ENCODE measurements around the gene USP48. TPM values are rescaled to one million over a fixed set of nuclear protein-coding genes. Genes with fewer than 3 reads are reported as not detected.
"Not testable (repeated sequence)": the region's sequence is repeated elsewhere in the genome, so short reads cannot be mapped to it uniquely, and the experiment has no call there.

Gene USP48
- total RNA-seq, result 55.3 TPM

- Histone ChIP-seq H3K9me3 (ENCODE audit: control insufficient read depth in 3 of 3, low read length in 3 of 3) (no peaks in the 10 kb centered on the region), H3K4me1 (ENCODE audit: control insufficient read depth in 3 of 3, insufficient read depth in 3 of 3, low read length in 3 of 3) (peaks cover 10 to 20% (median 16%) of the 10 kb centered on the region in 3 donors), H3K9ac (ENCODE audit: low read depth in 1 of 3, low read length in 3 of 3) (peak within 1 kb of the TSS; percentile 100), H3K27me3 (ENCODE audit: control insufficient read depth in 3 of 3, insufficient read depth in 3 of 3, low read length in 3 of 3) (no peaks in the 10 kb centered on the region), H3K4me3 (ENCODE audit: low read length in 3 of 3) (peak within 1 kb of the TSS; percentile 96 to 100 (median 99)), H3K27ac (ENCODE audit: low read depth, low read length) (peak within 1 kb of the TSS; percentile 100), H3K36me3 (ENCODE audit: control insufficient read depth in 3 of 3, insufficient read depth in 3 of 3, low read length in 3 of 3) (no peaks in the 10 kb centered on the region)
Measured at GRCh38 chr1:21782868-21783678, at the start of gene USP48. TSS of gene USP48 (minus strand) at chr1:21783149. CDS start at chr1:21782957, 192 bp downstream.

GRCh38 chr1:21831454-21831970 is 48.6 kb upstream of the USP48 start:
- no peaks in the 10 kb centered on the region for H3K4me1 ChIP-seq (ENCODE audit: control insufficient read depth in 3 of 3, insufficient read depth in 3 of 3, low read length in 3 of 3)
- peaks cover 65 to 83% (median 83%) of the 10 kb centered on the region in 3 donors for H3K36me3 ChIP-seq (ENCODE audit: control insufficient read depth in 3 of 3, insufficient read depth in 3 of 3, low read length in 3 of 3)
- no peak overlapping the region for H3K4me3 ChIP-seq (ENCODE audit: low read length in 3 of 3)
- H3K9me3 ChIP-seq (ENCODE audit: control insufficient read depth in 3 of 3, low read length in 3 of 3), result peaks cover 0 to 7% (median 0%) of the 10 kb centered on the region in 3 donors
- no peak overlapping the region for H3K27ac ChIP-seq (ENCODE audit: low read depth, low read length)
- no peak overlapping the region for H3K9ac ChIP-seq (ENCODE audit: low read depth in 1 of 3, low read length in 3 of 3)
- no peaks in the 10 kb centered on the region for H3K27me3 ChIP-seq (ENCODE audit: control insufficient read depth in 3 of 3, insufficient read depth in 3 of 3, low read length in 3 of 3)

GRCh38 chr1:21830792-21831453 is 48.0 kb upstream of the USP48 start:
- peaks cover 65 to 83% (median 82%) of the 10 kb centered on the region in 3 donors for H3K36me3 ChIP-seq (ENCODE audit: control insufficient read depth in 3 of 3, insufficient read depth in 3 of 3, low read length in 3 of 3)
- H3K27ac ChIP-seq (ENCODE audit: low read depth, low read length), result no peak overlapping the region
- no peak overlapping the region for H3K4me3 ChIP-seq (ENCODE audit: low read length in 3 of 3)
- no peak overlapping the region for H3K9ac ChIP-seq (ENCODE audit: low read depth in 1 of 3, low read length in 3 of 3)
- H3K27me3 ChIP-seq (ENCODE audit: control insufficient read depth in 3 of 3, insufficient read depth in 3 of 3, low read length in 3 of 3), result no peaks in the 10 kb centered on the region
- H3K4me1 ChIP-seq (ENCODE audit: control insufficient read depth in 3 of 3, insufficient read depth in 3 of 3, low read length in 3 of 3), result no peaks in the 10 kb centered on the region
- H3K9me3 ChIP-seq (ENCODE audit: control insufficient read depth in 3 of 3, low read length in 3 of 3), result peaks cover 0 to 7% (median 0%) of the 10 kb centered on the region in 3 donors

GRCh38 chr1:21829294-21829693 is 46.3 kb upstream of the USP48 start:
- no peak overlapping the region for H3K9ac ChIP-seq (ENCODE audit: low read depth in 1 of 3, low read length in 3 of 3)
- H3K4me1 ChIP-seq (ENCODE audit: control insufficient read depth in 3 of 3, insufficient read depth in 3 of 3, low read length in 3 of 3), result no peaks in the 10 kb centered on the region
- peaks cover 63 to 80% (median 79%) of the 10 kb centered on the region in 3 donors for H3K36me3 ChIP-seq (ENCODE audit: control insufficient read depth in 3 of 3, insufficient read depth in 3 of 3, low read length in 3 of 3)
- no peak overlapping the region for H3K27ac ChIP-seq (ENCODE audit: low read depth, low read length)
- peaks cover 0 to 3% (median 0%) of the 10 kb centered on the region in 3 donors for H3K9me3 ChIP-seq (ENCODE audit: control insufficient read depth in 3 of 3, low read length in 3 of 3)
- H3K27me3 ChIP-seq (ENCODE audit: control insufficient read depth in 3 of 3, insufficient read depth in 3 of 3, low read length in 3 of 3), result no peaks in the 10 kb centered on the region
- no peak overlapping the region for H3K4me3 ChIP-seq (ENCODE audit: low read length in 3 of 3)

GRCh38 chr1:21828506-21829210 is 45.7 kb upstream of the USP48 start:
- Histone ChIP-seq H3K27me3 (ENCODE audit: control insufficient read depth in 3 of 3, insufficient read depth in 3 of 3, low read length in 3 of 3) (no peaks in the 10 kb centered on the region), H3K4me1 (ENCODE audit: control insufficient read depth in 3 of 3, insufficient read depth in 3 of 3, low read length in 3 of 3) (peaks cover 0 to 2% (median 0%) of the 10 kb centered on the region in 3 donors), H3K9ac (ENCODE audit: low read depth in 1 of 3, low read length in 3 of 3) (no peak overlapping the region), H3K9me3 (ENCODE audit: control insufficient read depth in 3 of 3, low read length in 3 of 3) (no peaks in the 10 kb centered on the region), H3K27ac (ENCODE audit: low read depth, low read length) (no peak overlapping the region), H3K36me3 (ENCODE audit: control insufficient read depth in 3 of 3, insufficient read depth in 3 of 3, low read length in 3 of 3) (peaks cover 56 to 78% (median 78%) of the 10 kb centered on the region in 3 donors), H3K4me3 (ENCODE audit: low read length in 3 of 3) (no peak overlapping the region)

GRCh38 chr1:21828075-21828474 is 45.1 kb upstream of the USP48 start:
- Histone ChIP-seq H3K4me1 (ENCODE audit: control insufficient read depth in 3 of 3, insufficient read depth in 3 of 3, low read length in 3 of 3) (peaks cover 0 to 2% (median 0%) of the 10 kb centered on the region in 3 donors), H3K4me3 (ENCODE audit: low read length in 3 of 3) (no peak overlapping the region), H3K9ac (ENCODE audit: low read depth in 1 of 3, low read length in 3 of 3) (no peak overlapping the region), H3K9me3 (ENCODE audit: control insufficient read depth in 3 of 3, low read length in 3 of 3) (no peaks in the 10 kb centered on the region), H3K27ac (ENCODE audit: low read depth, low read length) (no peak overlapping the region), H3K36me3 (ENCODE audit: control insufficient read depth in 3 of 3, insufficient read depth in 3 of 3, low read length in 3 of 3) (peaks cover 50 to 76% (median 73%) of the 10 kb centered on the region in 3 donors), H3K27me3 (ENCODE audit: control insufficient read depth in 3 of 3, insufficient read depth in 3 of 3, low read length in 3 of 3) (no peaks in the 10 kb centered on the region)

- Histone ChIP-seq H3K36me3 (ENCODE audit: control insufficient read depth in 3 of 3, insufficient read depth in 3 of 3, low read length in 3 of 3) (peaks cover 47 to 72% (median 64%) of the 10 kb centered on the region in 3 donors), H3K9ac (ENCODE audit: low read depth in 1 of 3, low read length in 3 of 3) (no peak overlapping the region), H3K27ac (ENCODE audit: low read depth, low read length) (no peak overlapping the region), H3K4me3 (ENCODE audit: low read length in 3 of 3) (no peak overlapping the region), H3K4me1 (ENCODE audit: control insufficient read depth in 3 of 3, insufficient read depth in 3 of 3, low read length in 3 of 3) (peaks cover 0 to 2% (median 0%) of the 10 kb centered on the region in 3 donors), H3K27me3 (ENCODE audit: control insufficient read depth in 3 of 3, insufficient read depth in 3 of 3, low read length in 3 of 3) (no peaks in the 10 kb centered on the region), H3K9me3 (ENCODE audit: control insufficient read depth in 3 of 3, low read length in 3 of 3) (no peaks in the 10 kb centered on the region)
Measured at GRCh38 chr1:21827141-21827679, 44.3 kb upstream of the USP48 start.

- H3K9ac ChIP-seq (ENCODE audit: low read depth in 1 of 3, low read length in 3 of 3); H3K27me3 ChIP-seq (ENCODE audit: control insufficient read depth in 3 of 3, insufficient read depth in 3 of 3, low read length in 3 of 3); H3K4me1 ChIP-seq (ENCODE audit: control insufficient read depth in 3 of 3, insufficient read depth in 3 of 3, low read length in 3 of 3); H3K27ac ChIP-seq (ENCODE audit: low read depth, low read length); H3K9me3 ChIP-seq (ENCODE audit: control insufficient read depth in 3 of 3, low read length in 3 of 3); H3K4me3 ChIP-seq (ENCODE audit: low read length in 3 of 3): not testable (repeated sequence)
- peaks cover 45 to 67% (median 60%) of the 10 kb centered on the region in 3 donors for H3K36me3 ChIP-seq (ENCODE audit: control insufficient read depth in 3 of 3, insufficient read depth in 3 of 3, low read length in 3 of 3)
Measured at GRCh38 chr1:21826694-21827093, 43.7 kb upstream of the USP48 start.

- Histone ChIP-seq H3K9ac (ENCODE audit: low read depth in 1 of 3, low read length in 3 of 3) (no peak overlapping the region), H3K9me3 (ENCODE audit: control insufficient read depth in 3 of 3, low read length in 3 of 3) (no peaks in the 10 kb centered on the region), H3K27ac (ENCODE audit: low read depth, low read length) (no peak overlapping the region), H3K4me3 (ENCODE audit: low read length in 3 of 3) (no peak overlapping the region), H3K27me3 (ENCODE audit: control insufficient read depth in 3 of 3, insufficient read depth in 3 of 3, low read length in 3 of 3) (no peaks in the 10 kb centered on the region), H3K4me1 (ENCODE audit: control insufficient read depth in 3 of 3, insufficient read depth in 3 of 3, low read length in 3 of 3) (peaks cover 0 to 2% (median 0%) of the 10 kb centered on the region in 3 donors), H3K36me3 (ENCODE audit: control insufficient read depth in 3 of 3, insufficient read depth in 3 of 3, low read length in 3 of 3) (peaks cover 34 to 61% (median 55%) of the 10 kb centered on the region in 3 donors)
Measured at GRCh38 chr1:21825393-21825792, 42.4 kb upstream of the USP48 start.

Measured in skeletal muscle tissue (tissue), 4 donors.